ENCODE results near the gene DMRTB1. TPM values are rescaled to one million over a fixed set of nuclear protein-coding genes. Genes with fewer than 3 reads are reported as not detected.

Gene DMRTB1
- total RNA-seq, 2 experiments from 2014 or later = not detected

GRCh38 chr1:53449021-53449420 lies 10.2 kb upstream of the DMRTB1 start:
- Mint-ChIP-seq H3K27ac (no peak overlapping the region), H3K9me3 (no peaks in the 10 kb centered on the region), H3K4me1 (no peaks in the 10 kb centered on the region), H3K4me3 (no peak overlapping the region), H3K36me3 (no peaks in the 10 kb centered on the region), H3K27me3 (peaks cover 6% of the 10 kb centered on the region)
- no peak for DNase-seq

GRCh38 chr1:53449693-53450092 lies 9.5 kb upstream of the DMRTB1 start:
- Mint-ChIP-seq H3K4me3 (no peak overlapping the region), H3K4me1 (no peaks in the 10 kb centered on the region), H3K27ac (no peak overlapping the region), H3K36me3 (no peaks in the 10 kb centered on the region), H3K9me3 (no peaks in the 10 kb centered on the region), H3K27me3 (peaks cover 6% of the 10 kb centered on the region)
- DNase-seq = no peak

GRCh38 chr1:53450225-53450624 lies 9.0 kb upstream of the DMRTB1 start:
- no peak for DNase-seq
- Mint-ChIP-seq H3K36me3 (no peaks in the 10 kb centered on the region), H3K27ac (no peak overlapping the region), H3K4me3 (no peak overlapping the region), H3K27me3 (peaks cover 6% of the 10 kb centered on the region), H3K9me3 (no peaks in the 10 kb centered on the region), H3K4me1 (no peaks in the 10 kb centered on the region)

- no peak overlapping the region for H3K4me3 Mint-ChIP-seq
- no peaks in the 10 kb centered on the region for H3K4me1 Mint-ChIP-seq
- H3K27ac Mint-ChIP-seq = no peak overlapping the region
- peaks cover 6% of the 10 kb centered on the region for H3K27me3 Mint-ChIP-seq
- DNase-seq = no peak
- H3K9me3 Mint-ChIP-seq = no peaks in the 10 kb centered on the region
- H3K36me3 Mint-ChIP-seq = no peaks in the 10 kb centered on the region
Observed at GRCh38 chr1:53454019-53454418, 5.2 kb upstream of the DMRTB1 start.

GRCh38 chr1:53455364-53455991 lies 3.7 kb upstream of the DMRTB1 start:
- no peak overlapping the region for H3K4me3 Mint-ChIP-seq

GRCh38 chr1:53458634-53459033 lies 565 bp upstream of the DMRTB1 start:
- Mint-ChIP-seq H3K4me1 (no peaks in the 10 kb centered on the region), H3K4me3 (no peak overlapping the region), H3K9me3 (no peaks in the 10 kb centered on the region), H3K27ac (no peak overlapping the region), H3K36me3 (no peaks in the 10 kb centered on the region), H3K27me3 (no peaks in the 10 kb centered on the region)
- DNase-seq = no peak

More at GRCh38 chr1:53455364-53455991, 3.7 kb upstream of the DMRTB1 start:
- Mint-ChIP-seq H3K27ac (no peak overlapping the region), H3K9me3 (no peaks in the 10 kb centered on the region), H3K27me3 (no peaks in the 10 kb centered on the region), H3K4me1 (no peaks in the 10 kb centered on the region), H3K36me3 (no peaks in the 10 kb centered on the region)
- DNase-seq = no peak

GRCh38 chr1:53460211-53460634 lies 1.0 kb downstream of the DMRTB1 start:
- no peaks in the 10 kb centered on the region for H3K27me3 Mint-ChIP-seq
- no peaks in the 10 kb centered on the region for H3K9me3 Mint-ChIP-seq
- no peak overlapping the region for H3K27ac Mint-ChIP-seq
- H3K36me3 Mint-ChIP-seq = no peaks in the 10 kb centered on the region
- no peak overlapping the region for H3K4me3 Mint-ChIP-seq
- no peaks in the 10 kb centered on the region for H3K4me1 Mint-ChIP-seq
- no peak for DNase-seq

- DNase-seq = no peak
- Mint-ChIP-seq H3K4me1 (no peaks in the 10 kb centered on the region), H3K4me3 (no peak overlapping the region), H3K27me3 (no peaks in the 10 kb centered on the region), H3K36me3 (no peaks in the 10 kb centered on the region), H3K27ac (no peak overlapping the region), H3K9me3 (no peaks in the 10 kb centered on the region)
Observed at GRCh38 chr1:53460666-53461322, 1.6 kb downstream of the DMRTB1 start.

GRCh38 chr1:53461323-53462044 lies 2.3 kb downstream of the DMRTB1 start:
- DNase-seq = no peak
- H3K4me3 Mint-ChIP-seq = no peak overlapping the region
- no peaks in the 10 kb centered on the region for H3K4me1 Mint-ChIP-seq
- no peaks in the 10 kb centered on the region for H3K9me3 Mint-ChIP-seq
- no peak overlapping the region for H3K27ac Mint-ChIP-seq
- H3K27me3 Mint-ChIP-seq = no peaks in the 10 kb centered on the region
- no peaks in the 10 kb centered on the region for H3K36me3 Mint-ChIP-seq

GRCh38 chr1:53462193-53462592 lies 3.0 kb downstream of the DMRTB1 start:
- Mint-ChIP-seq H3K27me3 (no peaks in the 10 kb centered on the region), H3K36me3 (no peaks in the 10 kb centered on the region), H3K27ac (no peak overlapping the region), H3K4me1 (no peaks in the 10 kb centered on the region), H3K4me3 (no peak overlapping the region), H3K9me3 (no peaks in the 10 kb centered on the region)
- DNase-seq = no peak

GRCh38 chr1:53462769-53463501 lies 3.7 kb downstream of the DMRTB1 start:
- Mint-ChIP-seq H3K27ac (no peak overlapping the region), H3K4me1 (no peaks in the 10 kb centered on the region), H3K27me3 (no peaks in the 10 kb centered on the region), H3K36me3 (no peaks in the 10 kb centered on the region), H3K9me3 (no peaks in the 10 kb centered on the region), H3K4me3 (no peak overlapping the region)
- DNase-seq = no peak

GRCh38 chr1:53463961-53464899 lies 5.0 kb downstream of the DMRTB1 start:
- H3K36me3 Mint-ChIP-seq = no peaks in the 10 kb centered on the region
- no peak overlapping the region for H3K4me3 Mint-ChIP-seq
- H3K27me3 Mint-ChIP-seq = no peaks in the 10 kb centered on the region
- DNase-seq = no peak
- no peak overlapping the region for H3K27ac Mint-ChIP-seq
- H3K9me3 Mint-ChIP-seq = no peaks in the 10 kb centered on the region
- H3K4me1 Mint-ChIP-seq = no peaks in the 10 kb centered on the region

- Mint-ChIP-seq H3K36me3 (no peaks in the 10 kb centered on the region), H3K27ac (no peak overlapping the region), H3K4me1 (no peaks in the 10 kb centered on the region), H3K9me3 (no peaks in the 10 kb centered on the region), H3K27me3 (no peaks in the 10 kb centered on the region), H3K4me3 (no peak overlapping the region)
- DNase-seq = no peak
Observed at GRCh38 chr1:53465023-53465957, 6.1 kb downstream of the DMRTB1 start.

Data from activated naive CD8-positive, alpha-beta T cell treated with anti-CD3 and anti-CD28 coated beads for 36 hours (primary cell).